ENCODE results near the gene GID8. TPM values are rescaled to one million over a fixed set of nuclear protein-coding genes. Genes with fewer than 3 reads are reported as not detected.

Gene GID8
- total RNA-seq, 1 donor from 2014 or later: 9.2 TPM

DNA sequence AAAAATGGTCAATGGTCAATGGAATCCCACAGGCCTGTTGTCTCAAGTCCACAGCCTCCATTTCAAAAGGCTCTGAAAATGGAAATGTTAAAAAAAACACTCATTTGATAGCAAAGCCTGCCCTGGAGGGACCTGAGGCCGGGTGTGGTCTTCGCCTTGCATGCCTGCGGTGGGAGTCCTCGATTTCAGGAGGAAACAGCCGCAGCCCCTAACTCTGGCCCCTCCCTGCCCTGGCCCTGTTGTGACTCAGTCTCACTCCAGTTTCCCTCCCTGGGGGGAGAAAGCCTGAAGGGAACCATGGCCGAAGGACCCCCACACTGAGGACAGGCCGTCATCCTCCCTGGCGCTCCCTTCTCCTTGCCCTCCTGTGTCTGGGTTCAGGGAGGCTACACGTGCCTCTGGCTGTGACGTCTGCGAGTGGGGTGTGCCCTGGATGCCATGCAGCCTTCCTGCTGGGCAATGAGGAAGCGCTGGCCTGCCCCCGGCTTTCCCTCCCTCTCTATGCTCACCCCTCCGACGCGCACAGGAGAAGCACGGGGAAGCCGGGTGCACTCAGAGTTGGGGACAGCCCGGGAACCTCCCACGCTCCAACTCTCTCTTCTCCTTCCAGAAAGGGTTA, 59.6 kb downstream of the GID8 start:
- Histone ChIP-seq H3K4me3 (no peak overlapping the region), H3K27ac (no peak overlapping the region), H3K4me1 (no peaks in the 10 kb centered on the region), H3K36me3 (no peaks in the 10 kb centered on the region), H3K9me3 (no peaks in the 10 kb centered on the region), H3K27me3 (no peaks in the 10 kb centered on the region)
- no peak for TF ChIP-seq CTCF (IDR thresholded peaks at IDR 0.05)
- DNase-seq (ENCODE audit: low spot score in 2 of 2): no peak
- intact Hi-C loops (cut with DNase I): no loop called here

Other genes with a start within 250 kb of the GID8 start
- gene NTSR1, start 229.3 kb upstream of the GID8 start, total RNA-seq: not detected
- 5.7 TPM for gene MRGBP, start 141.7 kb upstream of the GID8 start, total RNA-seq
- gene OGFR, start 133.3 kb upstream of the GID8 start, total RNA-seq: 77.4 TPM
- 13.8 TPM for gene COL9A3, start 121.1 kb upstream of the GID8 start, total RNA-seq
- gene TCFL5, start 76.3 kb upstream of the GID8 start, total RNA-seq: 1.1 TPM
- gene DIDO1, start 11.6 kb upstream of the GID8 start, total RNA-seq: 42.4 TPM
- 30.0 TPM for gene SLC17A9, start 14.6 kb downstream of the GID8 start, total RNA-seq
- gene BHLHE23, start 68.8 kb downstream of the GID8 start, total RNA-seq: not detected

All from ascending aorta (tissue), 2 donors.